Tibial nerve (tissue), 4 donors: ENCODE results near the gene SLC12A7. TPM values are rescaled to one million over a fixed set of nuclear protein-coding genes. Genes with fewer than 3 reads are reported as not detected.
"Not testable (repeated sequence)": the region's sequence is repeated elsewhere in the genome, so short reads cannot be mapped to it uniquely, and the experiment has no call there.

Source experiments
- DNase-seq, 2 donors: peaks; one replicate each; pipeline ENCODE4 v3.0.0-alpha.2; 2019; ENCODE audit warnings: low spot score in 2 of 2
- H3K27ac ChIP-seq, 4 donors: fragments of 200-600 bp; sonication (generic) in 3 of 4; one replicate each; pipeline ENCODE4 v1.5.1; 2017 to 2019; ENCODE audit warnings: mild to moderate bottlenecking in 1 of 4
- H3K27me3 ChIP-seq, 2 donors: fragments of 200-600 bp; sonication (generic) in 1 of 2; one replicate each; pipeline versions ENCODE4 v1.5.1 to v1.6.0; 2017 to 2019
- H3K36me3 ChIP-seq, 3 donors: fragments of 200-600 bp; sonication (generic); one replicate each; pipeline ENCODE4 v1.5.1; 2018 to 2019
- H3K4me1 ChIP-seq, 4 donors: fragments of 200-600 bp; sonication (generic) in 3 of 4; one replicate each; pipeline ENCODE4 v1.5.1; 2017 to 2019
- H3K4me3 ChIP-seq, 4 donors: fragments of 200-600 bp; sonication (generic) in 3 of 4; one replicate each; pipeline ENCODE4 v1.5.1; 2017 to 2019; ENCODE audit warnings: mild to moderate bottlenecking in 1 of 4, moderate library complexity in 1 of 4
- H3K9me3 ChIP-seq, 4 donors: fragments of 200-600 bp; sonication (generic) in 3 of 4; one replicate each; pipeline ENCODE4 v1.5.1; 2017 to 2019
- CTCF ChIP-seq, 5 experiments: fragments of 200-600 bp in 3 of 5; fragments of 450-650 bp in 2 of 5; sonication (generic) in 3 of 5; IDR thresholded peaks; one replicate each; pipeline ENCODE4 v1.5.1; 2016 to 2019; ENCODE audit warnings: antibody characterized with exemption in 5 of 5, mild to moderate bottlenecking in 3 of 5, moderate library complexity in 2 of 5
- EP300 ChIP-seq, 2 donors: sonication (generic); formaldehyde crosslinking; IDR thresholded peaks; one replicate each; pipeline ENCODE4 v1.6.1; 2017; ENCODE audit warnings: antibody characterized with exemption in 2 of 2, mild to moderate bottlenecking in 1 of 2
- POLR2A ChIP-seq, 2 donors: fragments of 450-650 bp; IDR thresholded peaks; one replicate each; pipeline ENCODE4 v1.6.1; 2017; ENCODE audit warnings: antibody characterized with exemption in 2 of 2, mild to moderate bottlenecking in 2 of 2, moderate library complexity in 2 of 2
- WGBS, 2 donors: methylation state at CpG; one replicate each; pipeline ENCODE4 v1.1.5; 2018; 5-methylcytosine and 5-hydroxymethylcytosine counted together
- total RNA-seq, 4 donors: library from RNA; depleted of rRNA; stranded (reverse); fragments of >200 nt; gene quantifications; one replicate each; pipeline ENCODE4 v1.1.0, GENCODE V29; 2016

Gene SLC12A7
- total RNA-seq, 4 donors from 2014 or later = 11.4 to 39.3 (median 18.8) TPM

DNA sequence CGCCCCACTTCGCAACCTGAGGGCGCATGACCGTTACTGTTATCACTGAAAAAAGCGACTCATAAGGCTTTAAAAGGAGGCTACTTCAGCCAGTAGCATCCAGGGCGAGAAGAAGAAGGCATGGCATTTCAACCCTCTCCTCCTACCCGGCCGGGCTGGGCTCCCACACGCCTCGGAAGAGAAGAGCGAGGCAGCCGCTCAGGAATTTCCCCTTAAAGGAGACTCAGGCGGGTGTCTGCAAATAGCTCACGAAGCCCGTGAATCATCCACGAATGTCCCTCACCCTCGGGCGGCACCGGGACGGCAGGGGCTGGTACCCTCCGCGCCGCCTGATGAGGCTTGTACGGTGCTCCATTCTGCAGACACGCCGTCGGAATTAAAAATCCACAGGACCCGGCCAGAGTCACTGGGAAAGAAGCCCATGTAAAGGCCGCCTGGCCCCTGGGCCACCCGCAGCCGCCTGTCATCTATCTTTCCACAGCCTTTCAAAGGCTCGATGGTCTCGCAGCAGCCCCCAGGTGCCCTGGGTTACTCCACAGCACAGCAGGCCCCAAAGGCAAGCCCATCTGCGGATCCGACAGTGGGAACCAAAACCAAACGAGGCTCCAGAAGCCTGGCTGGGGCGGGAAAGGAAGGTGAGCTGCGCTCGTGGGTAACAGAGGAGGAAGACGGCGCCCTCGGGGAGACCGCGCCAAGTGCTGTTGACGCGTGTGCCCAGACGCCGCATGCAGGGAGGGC lies 11.8 kb downstream of the SLC12A7 start:
- Histone ChIP-seq H3K4me1 (peaks cover 0 to 51% (median 28%) of the 10 kb centered on the region in 4 donors), H3K27ac (peak overlapping the region in 1 of 4 donors; percentile 1), H3K36me3 (no peaks in the 10 kb centered on the region), H3K27me3 (no peaks in the 10 kb centered on the region), H3K9me3 (no peaks in the 10 kb centered on the region), H3K4me3 (no peak overlapping the region)
- TF ChIP-seq POLR2A (IDR thresholded peaks at IDR 0.05) (no peak), EP300 (IDR thresholded peaks at IDR 0.05) (no peak), CTCF (IDR thresholded peaks at IDR 0.05) (no peak)
- WGBS, 2 donors = 78 to 80% methylated on average over 46 to 48 of the region's 48 CpGs
- DNase-seq = no peak

DNA sequence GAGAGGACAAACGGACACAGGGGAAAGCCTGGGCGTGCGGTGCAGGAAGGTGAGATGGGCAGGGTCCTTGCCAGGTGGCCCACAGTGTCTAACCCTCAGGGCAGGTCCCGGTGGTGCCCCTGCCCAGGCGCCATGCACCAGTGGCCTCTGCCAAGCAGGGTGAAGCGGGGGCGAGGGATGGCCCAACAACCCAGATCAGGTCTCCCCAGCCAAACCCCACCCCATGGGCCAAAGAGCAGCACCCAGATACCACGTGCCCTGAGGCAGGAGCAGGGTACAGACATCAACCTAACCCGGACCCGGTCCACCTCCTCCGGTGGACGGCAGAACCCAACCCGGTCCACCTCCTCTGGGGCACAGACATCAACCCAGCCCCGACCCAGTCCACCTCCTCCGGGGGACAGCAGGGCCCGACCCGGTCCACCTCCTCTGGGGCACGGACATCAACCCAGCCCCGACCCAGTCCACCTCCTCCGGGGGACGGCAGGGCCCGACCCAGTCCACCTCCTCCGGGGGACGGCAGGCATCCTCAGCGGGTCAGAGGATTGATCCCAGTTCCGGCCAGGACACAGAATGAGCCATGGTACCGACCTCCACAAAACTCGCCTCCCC lies 12.8 kb downstream of the SLC12A7 start:
- Histone ChIP-seq H3K4me1 (peaks cover 0 to 41% (median 21%) of the 10 kb centered on the region in 4 donors), H3K27ac (peak overlapping the region in 1 of 4 donors; percentile 1), H3K4me3 (no peak overlapping the region), H3K9me3 (no peaks in the 10 kb centered on the region), H3K27me3 (no peaks in the 10 kb centered on the region), H3K36me3 (peaks cover 0 to 2% (median 0%) of the 10 kb centered on the region in 3 donors)
- TF ChIP-seq POLR2A (IDR thresholded peaks at IDR 0.05) (no peak), CTCF (IDR thresholded peaks at IDR 0.05) (no peak), EP300 (IDR thresholded peaks at IDR 0.05) (no peak)
- 73 to 79% methylated on average over 25 to 26 of the region's 28 CpGs for WGBS, 2 donors
- no peak for DNase-seq

DNA sequence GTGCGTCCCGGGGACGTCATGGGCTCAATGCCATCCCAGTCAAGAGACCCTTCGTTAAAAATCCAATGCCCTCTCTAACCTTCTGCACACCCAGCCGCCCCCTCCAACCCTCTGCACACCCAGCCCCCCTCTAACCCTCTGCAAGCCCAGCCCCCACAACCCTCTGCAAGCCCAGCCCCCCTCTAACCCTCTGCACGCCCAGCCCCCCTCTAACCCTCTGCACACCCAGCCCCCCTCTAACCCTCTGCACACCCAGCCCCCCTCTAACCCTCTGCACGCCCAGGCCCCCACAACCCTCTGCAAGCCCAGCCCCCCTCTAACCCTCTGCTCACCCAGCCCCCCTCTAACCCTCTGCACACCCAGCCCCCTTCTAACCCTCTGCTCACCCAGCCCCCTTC lies 13.9 kb downstream of the SLC12A7 start:
- not testable (repeated sequence) for H3K27ac ChIP-seq, H3K9me3 ChIP-seq, H3K27me3 ChIP-seq, H3K4me3 ChIP-seq, DNase-seq
- H3K36me3 ChIP-seq = peaks cover 0 to 13% (median 0%) of the 10 kb centered on the region in 3 donors
- WGBS, 2 donors = 58 to 70% methylated on average over 7 of the region's 7 CpGs
- peaks cover 0 to 30% (median 10%) of the 10 kb centered on the region in 4 donors for H3K4me1 ChIP-seq

GRCh38 chr5:1097381-1097987 lies 14.4 kb downstream of the SLC12A7 start:
- no peak for DNase-seq
- no peaks in the 10 kb centered on the region for H3K9me3 ChIP-seq
- no peak overlapping the region for H3K4me3 ChIP-seq
- peaks cover 0 to 25% (median 5%) of the 10 kb centered on the region in 4 donors for H3K4me1 ChIP-seq
- TF ChIP-seq POLR2A (IDR thresholded peaks at IDR 0.05) = no peak
- TF ChIP-seq EP300 (IDR thresholded peaks at IDR 0.05) = no peak
- TF ChIP-seq CTCF (IDR thresholded peaks at IDR 0.05) = no peak
- H3K36me3 ChIP-seq = peaks cover 0 to 18% (median 0%) of the 10 kb centered on the region in 3 donors
- no peaks in the 10 kb centered on the region for H3K27me3 ChIP-seq
- no peak overlapping the region for H3K27ac ChIP-seq
- 70 to 80% methylated on average over 22 of the region's 22 CpGs for WGBS, 2 donors

- WGBS, 2 donors = 75 to 82% methylated on average over 10 of the region's 10 CpGs
- Histone ChIP-seq H3K9me3 (no peaks in the 10 kb centered on the region), H3K27me3 (no peaks in the 10 kb centered on the region), H3K4me3 (no peak overlapping the region), H3K27ac (no peak overlapping the region), H3K4me1 (peaks cover 0 to 18% (median under 1%) of the 10 kb centered on the region in 4 donors), H3K36me3 (peaks cover 0 to 24% (median 0%) of the 10 kb centered on the region in 3 donors)
- no peak for DNase-seq
- TF ChIP-seq CTCF (IDR thresholded peaks at IDR 0.05) (no peak), POLR2A (IDR thresholded peaks at IDR 0.05) (no peak), EP300 (IDR thresholded peaks at IDR 0.05) (no peak)
Measured at GRCh38 chr5:1096838-1097237, 15.0 kb downstream of the SLC12A7 start.
